GM08714 (cell line): Measurements from ENCODE around the gene ANP32B.
"Not testable (repeated sequence)": the region's sequence is repeated elsewhere in the genome, so short reads cannot be mapped to it uniquely, and the experiment has no call there.

ENCODE experiments used
- H3K4me3 ChIP-seq: fragments of 200-500 bp; sonication (Bioruptor generic); 2 replicates; pipeline ENCODE4 v1.5.1; 2014; ENCODE audit warnings: mild to moderate bottlenecking, low read length, inconsistent platforms
- ZNF274 ChIP-seq: IDR thresholded peaks from 2 replicates; pipeline ENCODE4 v1.6.1; 2012; ENCODE audit warnings: mild to moderate bottlenecking, low read depth, low read length

Gene ANP32B

GRCh38 chr9:98017306-98017705 is 34.2 kb downstream of the ANP32B start:
- no peak overlapping the region for H3K4me3 ChIP-seq
- no peak for TF ChIP-seq ZNF274

GRCh38 chr9:98018347-98018746 is 35.2 kb downstream of the ANP32B start:
- no peak for TF ChIP-seq ZNF274
- H3K4me3 ChIP-seq = no peak overlapping the region

- no peak overlapping the region for H3K4me3 ChIP-seq
- TF ChIP-seq ZNF274 = no peak
Measured at GRCh38 chr9:98019098-98019497, 36.0 kb downstream of the ANP32B start.

GRCh38 chr9:98019869-98020268 is 36.7 kb downstream of the ANP32B start:
- H3K4me3 ChIP-seq = not testable (repeated sequence)

GRCh38 chr9:98020476-98021145 is 37.5 kb downstream of the ANP32B start:
- no peak for TF ChIP-seq ZNF274

GRCh38 chr9:98021306-98022040 is 38.3 kb downstream of the ANP32B start:
- no peak overlapping the region for H3K4me3 ChIP-seq
- TF ChIP-seq ZNF274 = no peak

More at GRCh38 chr9:98020476-98021145, 37.5 kb downstream of the ANP32B start:
- H3K4me3 ChIP-seq = no peak overlapping the region

- TF ChIP-seq ZNF274 = no peak
- H3K4me3 ChIP-seq = no peak overlapping the region
Measured at GRCh38 chr9:98022447-98022846, 39.3 kb downstream of the ANP32B start.

GRCh38 chr9:98024702-98025101 is 41.6 kb downstream of the ANP32B start:
- no peak for TF ChIP-seq ZNF274
- no peak overlapping the region for H3K4me3 ChIP-seq

GRCh38 chr9:98031169-98031568 is 48.0 kb downstream of the ANP32B start:
- H3K4me3 ChIP-seq = no peak overlapping the region
- TF ChIP-seq ZNF274 = no peak

GRCh38 chr9:98031935-98032334 is 48.8 kb downstream of the ANP32B start:
- TF ChIP-seq ZNF274 = no peak
- no peak overlapping the region for H3K4me3 ChIP-seq

- H3K4me3 ChIP-seq = no peak overlapping the region
Measured at GRCh38 chr9:98034593-98035546, 51.7 kb downstream of the ANP32B start.

GRCh38 chr9:98037357-98037756 is 54.2 kb downstream of the ANP32B start:
- H3K4me3 ChIP-seq = no peak overlapping the region
- TF ChIP-seq ZNF274 = no peak

More at GRCh38 chr9:98034593-98035546, 51.7 kb downstream of the ANP32B start:
- no peak for TF ChIP-seq ZNF274

GRCh38 chr9:98038958-98039357 is 55.8 kb downstream of the ANP32B start:
- no peak for TF ChIP-seq ZNF274
- H3K4me3 ChIP-seq = no peak overlapping the region

- H3K4me3 ChIP-seq = no peak overlapping the region
- TF ChIP-seq ZNF274 = no peak
Measured at GRCh38 chr9:98039607-98040017, 56.5 kb downstream of the ANP32B start.
